ENCODE results near the gene TPRN. TPM values are rescaled to one million over a fixed set of nuclear protein-coding genes. Genes with fewer than 3 reads are reported as not detected.
A peak's percentile ranks its signal among the peaks of the same experiment; 100 is the strongest.

Gene TPRN
- total and polyA plus RNA-seq, 5 donors, result 4.8 to 13.9 (median 7.9) TPM

- Histone ChIP-seq H3K4me3 (ENCODE audit: low read length) (no peak overlapping the region), H3K27ac (ENCODE audit: low read length) (no peak overlapping the region), H3K27me3 (ENCODE audit: control insufficient read depth, insufficient read depth) (no peaks in the 10 kb centered on the region), H3K9me3 (ENCODE audit: control insufficient read depth, low read length) (no peaks in the 10 kb centered on the region), H3K4me1 (ENCODE audit: control insufficient read depth, insufficient read depth, low read length) (no peaks in the 10 kb centered on the region)
- ATAC-seq (no peak), DNase-seq (peak in 1 of 3 donors; percentile 51)
- WGBS, result 60% methylated on average over 27 of the region's 27 CpGs
- intact Hi-C loops (cut with DNase I), result loop anchor here in 3 of 4 donors (5.0 kb wide), 1 partner anchor 107 kb away; no protein-coding TSS in a partner anchor
Observed at GRCh38 chr9:137228968-137229896, 28.7 kb upstream of the TPRN start.

- WGBS, result 62% methylated on average over 29 of the region's 29 CpGs
- DNase-seq (peak in 1 of 3 donors; percentile 58), ATAC-seq (no peak)
- Histone ChIP-seq H3K4me1 (ENCODE audit: control insufficient read depth, insufficient read depth, low read length) (no peaks in the 10 kb centered on the region), H3K27ac (ENCODE audit: low read length) (no peak overlapping the region), H3K4me3 (ENCODE audit: low read length) (no peak overlapping the region), H3K9me3 (ENCODE audit: control insufficient read depth, low read length) (no peaks in the 10 kb centered on the region), H3K27me3 (ENCODE audit: control insufficient read depth, insufficient read depth) (no peaks in the 10 kb centered on the region)
- intact Hi-C loops (cut with DNase I), result loop anchor here in 3 of 4 donors (5.0 kb wide), 1 partner anchor 106 kb away; no protein-coding TSS in a partner anchor
Observed at GRCh38 chr9:137228506-137228967, 28.0 kb upstream of the TPRN start.

- no peaks in the 10 kb centered on the region for H3K27me3 ChIP-seq (ENCODE audit: control insufficient read depth, insufficient read depth)
- ATAC-seq (no peak), DNase-seq (peak in 1 of 3 donors; percentile 62)
- 35% methylated on average over 18 of the region's 18 CpGs for WGBS
- no peaks in the 10 kb centered on the region for H3K4me1 ChIP-seq (ENCODE audit: control insufficient read depth, insufficient read depth, low read length)
- H3K27ac ChIP-seq (ENCODE audit: low read length), result no peak overlapping the region
- intact Hi-C loops (cut with DNase I), result loop anchor here in 3 of 4 donors (5.0 kb wide), 1 partner anchor 106 kb away; no protein-coding TSS in a partner anchor
- no peak overlapping the region for H3K4me3 ChIP-seq (ENCODE audit: low read length)
- H3K9me3 ChIP-seq (ENCODE audit: control insufficient read depth, low read length), result no peaks in the 10 kb centered on the region
Observed at GRCh38 chr9:137227853-137228505, 27.4 kb upstream of the TPRN start.

GRCh38 chr9:137227054-137227852 is 26.7 kb upstream of the TPRN start, which contains the start of gene RNF224:
Gene RNF224, plus strand, starts transcription at chr9:137227502. Its CDS starts 834 bp downstream, at chr9:137228336.
- H3K27me3 ChIP-seq (ENCODE audit: control insufficient read depth, insufficient read depth), result no peaks in the 10 kb centered on the region
- peaks cover 5% of the 10 kb centered on the region for H3K4me1 ChIP-seq (ENCODE audit: control insufficient read depth, insufficient read depth, low read length)
- H3K27ac ChIP-seq (ENCODE audit: low read length), result no peak within 1 kb of the TSS
- 36% methylated on average over 25 of the region's 25 CpGs for WGBS
- intact Hi-C loops (cut with DNase I), result loop anchor here in 3 of 4 donors (5.0 kb wide), 1 partner anchor 105 kb away; no protein-coding TSS in a partner anchor
- ATAC-seq (peak; percentile 8 to 28), DNase-seq (peak; percentile 77 to 89 (median 89))
- H3K4me3 ChIP-seq (ENCODE audit: low read length), result no peak within 1 kb of the TSS
- no peaks in the 10 kb centered on the region for H3K9me3 ChIP-seq (ENCODE audit: control insufficient read depth, low read length)

- Histone ChIP-seq H3K9me3 (ENCODE audit: control insufficient read depth, low read length) (no peaks in the 10 kb centered on the region), H3K27ac (ENCODE audit: low read length) (no peak overlapping the region), H3K4me3 (ENCODE audit: low read length) (no peak overlapping the region), H3K4me1 (ENCODE audit: control insufficient read depth, insufficient read depth, low read length) (peaks cover 5% of the 10 kb centered on the region), H3K27me3 (ENCODE audit: control insufficient read depth, insufficient read depth) (no peaks in the 10 kb centered on the region)
- ATAC-seq (no peak), DNase-seq (no peak)
- 67% methylated on average over 18 of the region's 18 CpGs for WGBS
- intact Hi-C loops (cut with DNase I), result loop anchor here in 3 of 4 donors (5.0 kb wide), 1 partner anchor 104 kb away; no protein-coding TSS in a partner anchor
Observed at GRCh38 chr9:137226338-137227053, 26.0 kb upstream of the TPRN start.

GRCh38 chr9:137225699-137226331 is 25.3 kb upstream of the TPRN start:
- 80% methylated on average over 21 of the region's 21 CpGs for WGBS
- intact Hi-C loops (cut with DNase I), result loop anchor here in 3 of 4 donors (5.0 kb wide), 1 partner anchor 104 kb away; no protein-coding TSS in a partner anchor
- ATAC-seq (no peak), DNase-seq (peak in 2 of 3 donors; percentile 17 to 58)
- H3K4me3 ChIP-seq (ENCODE audit: low read length), result no peak overlapping the region
- H3K4me1 ChIP-seq (ENCODE audit: control insufficient read depth, insufficient read depth, low read length), result peaks cover 5% of the 10 kb centered on the region
- H3K27me3 ChIP-seq (ENCODE audit: control insufficient read depth, insufficient read depth), result no peaks in the 10 kb centered on the region
- no peaks in the 10 kb centered on the region for H3K9me3 ChIP-seq (ENCODE audit: control insufficient read depth, low read length)
- H3K27ac ChIP-seq (ENCODE audit: low read length), result no peak overlapping the region

GRCh38 chr9:137224830-137225694 is 24.5 kb upstream of the TPRN start, which contains the start of gene CYSRT1:
Gene CYSRT1, plus strand, starts transcription at chr9:137225174. Its CDS starts 448 bp downstream, at chr9:137225622.
- peak in 2 of 3 donors; percentile 30 to 66 for DNase-seq
- Histone ChIP-seq H3K4me1 (ENCODE audit: control insufficient read depth, insufficient read depth, low read length) (peaks cover 5% of the 10 kb centered on the region), H3K27ac (ENCODE audit: low read length) (no peak within 1 kb of the TSS), H3K27me3 (ENCODE audit: control insufficient read depth, insufficient read depth) (no peaks in the 10 kb centered on the region), H3K4me3 (ENCODE audit: low read length) (peak within 1 kb of the TSS; percentile 61), H3K9me3 (ENCODE audit: control insufficient read depth, low read length) (no peaks in the 10 kb centered on the region)
- no peak for ATAC-seq
- WGBS, result 55% methylated on average over 23 of the region's 23 CpGs
- intact Hi-C loops (cut with DNase I), result loop anchor here in 3 of 4 donors (5.0 kb wide), 1 partner anchor 103 kb away; no protein-coding TSS in a partner anchor

- peak overlapping the region; percentile 61 for H3K4me3 ChIP-seq (ENCODE audit: low read length)
- WGBS, result 2% methylated on average over 63 of the region's 63 CpGs
- H3K27ac ChIP-seq (ENCODE audit: low read length), result peak overlapping the region; percentile 61
- H3K4me1 ChIP-seq (ENCODE audit: control insufficient read depth, insufficient read depth, low read length), result peaks cover 5% of the 10 kb centered on the region
- H3K27me3 ChIP-seq (ENCODE audit: control insufficient read depth, insufficient read depth), result no peaks in the 10 kb centered on the region
- peak; percentile 98 to 99 (median 99) for DNase-seq
- intact Hi-C loops (cut with DNase I), result no loop called here
- ATAC-seq, result peak; percentile 92 to 93
- H3K9me3 ChIP-seq (ENCODE audit: control insufficient read depth, low read length), result no peaks in the 10 kb centered on the region
Observed at GRCh38 chr9:137223078-137223970, 22.8 kb upstream of the TPRN start.
